Caco-2 (cell line): ENCODE results near the gene SPATA7. TPM values are rescaled to one million over a fixed set of nuclear protein-coding genes. Genes with fewer than 3 reads are reported as not detected.

Source experiments
- BruUV-seq: library from RNA; stranded (reverse); fragments of 400-500 nt; replicated peaks from 2 replicates; lab custom pipeline; 2021; lab: Mats Ljungman, UMichigan
- CTCF ChIA-PET: fragments of 300-600 bp; sonication (Branson Sonifier 250); formaldehyde crosslinking; loops from one replicate; lab custom pipeline; 2022; ENCODE audit warnings: antibody characterized with exemption; lab: Charles Lee
- POLR2A ChIA-PET: fragments of 300-600 bp; sonication (Branson Sonifier 250); formaldehyde crosslinking; loops from one replicate; lab custom pipeline; 2022; ENCODE audit warnings: antibody characterized with exemption; lab: Charles Lee
- DNase-seq, 2 experiments: peaks; one replicate each; pipeline versions ENCODE4 v3.0.0 to v3.0.0-alpha.2; 2020 to 2022
- H3K27me3 ChIP-seq: replicated peaks from 2 replicates; pipeline ENCODE4 v1.6.0; 2011; ENCODE audit warnings: low read length; ENCODE audit not compliant: control insufficient read depth, insufficient read depth
- H3K36me3 ChIP-seq: 2 replicates; pipeline ENCODE4 v1.5.1; 2011; ENCODE audit warnings: low read length; ENCODE audit not compliant: control insufficient read depth, insufficient read depth
- H3K4me1 ChIP-seq: fragments of 250-450 bp; sonication (Bioruptor Pico); 2 replicates; pipeline ENCODE4 v1.5.1; 2020; ENCODE audit warnings: mild to moderate bottlenecking
- H3K4me3 ChIP-seq: 2 replicates; pipeline ENCODE4 v1.5.1; 2011; ENCODE audit warnings: low read depth, mild to moderate bottlenecking, control low read depth, low read length
- H3K9me3 ChIP-seq: fragments of 250-450 bp; sonication (Bioruptor Pico); 2 replicates; pipeline ENCODE4 v1.5.1; 2020; ENCODE audit warnings: mild to moderate bottlenecking, moderate library complexity
- H3K27ac Mint-ChIP-seq: one replicate; pipeline ENCODE4 v1.8.0; 2022; ENCODE audit warnings: mixed read lengths; ENCODE audit not compliant: unreplicated experiment
- H3K27me3 Mint-ChIP-seq: one replicate; pipeline ENCODE4 v1.8.0; 2022; ENCODE audit warnings: mixed read lengths; ENCODE audit not compliant: insufficient read depth, unreplicated experiment
- H3K36me3 Mint-ChIP-seq: one replicate; pipeline ENCODE4 v1.8.0; 2022; ENCODE audit warnings: mild to moderate bottlenecking, mixed read lengths; ENCODE audit not compliant: insufficient read depth, unreplicated experiment
- H3K4me1 Mint-ChIP-seq: one replicate; pipeline ENCODE4 v1.8.0; 2022; ENCODE audit warnings: low read depth, mixed read lengths; ENCODE audit not compliant: unreplicated experiment
- H3K4me3 Mint-ChIP-seq: one replicate; pipeline ENCODE4 v1.8.0; 2022; ENCODE audit warnings: mild to moderate bottlenecking, moderate library complexity, mixed read lengths; ENCODE audit not compliant: unreplicated experiment
- H3K9me3 Mint-ChIP-seq: one replicate; pipeline ENCODE4 v1.8.0; 2022; ENCODE audit warnings: mixed read lengths; ENCODE audit not compliant: unreplicated experiment
- CTCF ChIP-seq, 2 experiments: fragments of 200-600 bp in 1 of 2; IDR thresholded peaks; 1 replicate in 1 of 2; 2 replicates in 1 of 2; pipeline versions ENCODE4 v1.5.1 to v1.8.0; 2011 to 2022; ENCODE audit warnings: antibody characterized with exemption in 1 of 2, control low read depth in 1 of 2, inconsistent platforms in 1 of 2, low read depth in 1 of 2, low read length in 1 of 2, mild to moderate bottlenecking in 1 of 2, moderate library complexity in 1 of 2; ENCODE audit not compliant: insufficient read depth in 1 of 2, severe bottlenecking in 1 of 2, unreplicated experiment in 1 of 2
- intact Hi-C: fragments of 100-400 bp; cut with micrococcal nuclease; formaldehyde crosslinking; loops from one replicate; pipeline ENCODE4 v1.10.0; 2022; ENCODE audit not compliant: unreplicated experiment
- total RNA-seq: library from RNA; stranded (reverse); gene quantifications from 2 replicates; pipeline ENCODE4 v1.2.3, GENCODE V29; 2022

Gene SPATA7
- total RNA-seq, 1 experiment from 2014 or later: 8.7 TPM

GRCh38 chr14:88392609-88393008, 7.2 kb downstream of the SPATA7 start:
- Histone ChIP-seq H3K9me3 (no peaks in the 10 kb centered on the region), H3K27me3 (no peaks in the 10 kb centered on the region), H3K4me3 (no peak overlapping the region), H3K4me1 (no peaks in the 10 kb centered on the region), H3K36me3 (no peaks in the 10 kb centered on the region)
- Mint-ChIP-seq H3K4me3 (no peak overlapping the region), H3K27ac (no peak overlapping the region), H3K9me3 (no peaks in the 10 kb centered on the region), H3K27me3 (no peaks in the 10 kb centered on the region), H3K4me1 (no peaks in the 10 kb centered on the region), H3K36me3 (peaks cover 6% of the 10 kb centered on the region)
- no peak for DNase-seq
- intact Hi-C loops: no loop called here
- POLR2A ChIA-PET: no interaction called here
- CTCF ChIA-PET: no interaction called here
- TF ChIP-seq CTCF (IDR thresholded peaks at IDR 0.05; ENCODE audit: insufficient read depth in 1 of 2, low read depth in 1 of 2, low read length in 1 of 2, severe bottlenecking in 1 of 2, unreplicated experiment in 1 of 2): no peak
- no TSS peak for BruUV-seq

GRCh38 chr14:88411039-88411438, 25.6 kb downstream of the SPATA7 start:
- peaks cover 6% of the 10 kb centered on the region for H3K9me3 Mint-ChIP-seq
- no peak overlapping the region for H3K27ac Mint-ChIP-seq
- no peaks in the 10 kb centered on the region for H3K4me1 Mint-ChIP-seq
- no peaks in the 10 kb centered on the region for H3K36me3 Mint-ChIP-seq
- H3K4me3 Mint-ChIP-seq: no peak overlapping the region
- no peaks in the 10 kb centered on the region for H3K27me3 Mint-ChIP-seq
- DNase-seq: no peak
- Histone ChIP-seq H3K27me3 (no peaks in the 10 kb centered on the region), H3K4me3 (no peak overlapping the region), H3K4me1 (no peaks in the 10 kb centered on the region), H3K9me3 (no peaks in the 10 kb centered on the region), H3K36me3 (no peaks in the 10 kb centered on the region)
- no peak for TF ChIP-seq CTCF (IDR thresholded peaks at IDR 0.05; ENCODE audit: insufficient read depth in 1 of 2, low read depth in 1 of 2, low read length in 1 of 2, severe bottlenecking in 1 of 2, unreplicated experiment in 1 of 2)
- CTCF ChIA-PET: no interaction called here
- no TSS peak for BruUV-seq
- intact Hi-C loops: no loop called here
- POLR2A ChIA-PET: no interaction called here

- Mint-ChIP-seq H3K4me3 (no peak overlapping the region), H3K36me3 (peaks cover 5% of the 10 kb centered on the region)
These were observed 32.1 kb downstream of the SPATA7 start for GRCh38 chr14:88417594-88417993.

More at GRCh38 chr14:88417594-88417993, 32.1 kb downstream of the SPATA7 start:
- Histone ChIP-seq H3K9me3 (peaks cover 4% of the 10 kb centered on the region; the same call in 1 of the 2 replicates), H3K27me3 (no peaks in the 10 kb centered on the region), H3K4me1 (no peaks in the 10 kb centered on the region), H3K4me3 (no peak overlapping the region), H3K36me3 (no peaks in the 10 kb centered on the region; the same call in 1 of the 2 replicates)
- peaks cover 19% of the 10 kb centered on the region for H3K9me3 Mint-ChIP-seq
- no TSS peak for BruUV-seq
- H3K27ac Mint-ChIP-seq: no peak overlapping the region
- CTCF ChIA-PET: no interaction called here
- POLR2A ChIA-PET: no interaction called here
- intact Hi-C loops: no loop called here
- DNase-seq: no peak
- H3K4me1 Mint-ChIP-seq: no peaks in the 10 kb centered on the region
- no peaks in the 10 kb centered on the region for H3K27me3 Mint-ChIP-seq
- no peak for TF ChIP-seq CTCF (IDR thresholded peaks at IDR 0.05; ENCODE audit: insufficient read depth in 1 of 2, low read depth in 1 of 2, low read length in 1 of 2, severe bottlenecking in 1 of 2, unreplicated experiment in 1 of 2)
